Activated CD4-positive, CD25-positive, alpha-beta regulatory T cell treated with anti-CD3 and anti-CD28 coated beads, Interleukin-2, amount 50 U/mL, for 24 hours (primary cell): ENCODE results near the gene PHF1.

ENCODE experiments used
- ATAC-seq, 2 donors: fragments of 150-1000 bp; cut with Tn5 transposase; one replicate each; pipeline ENCODE4 v1.10.0; 2021; ENCODE audit warnings: mild to moderate bottlenecking in 1 of 2, moderate library complexity in 1 of 2

Gene PHF1

DNA sequence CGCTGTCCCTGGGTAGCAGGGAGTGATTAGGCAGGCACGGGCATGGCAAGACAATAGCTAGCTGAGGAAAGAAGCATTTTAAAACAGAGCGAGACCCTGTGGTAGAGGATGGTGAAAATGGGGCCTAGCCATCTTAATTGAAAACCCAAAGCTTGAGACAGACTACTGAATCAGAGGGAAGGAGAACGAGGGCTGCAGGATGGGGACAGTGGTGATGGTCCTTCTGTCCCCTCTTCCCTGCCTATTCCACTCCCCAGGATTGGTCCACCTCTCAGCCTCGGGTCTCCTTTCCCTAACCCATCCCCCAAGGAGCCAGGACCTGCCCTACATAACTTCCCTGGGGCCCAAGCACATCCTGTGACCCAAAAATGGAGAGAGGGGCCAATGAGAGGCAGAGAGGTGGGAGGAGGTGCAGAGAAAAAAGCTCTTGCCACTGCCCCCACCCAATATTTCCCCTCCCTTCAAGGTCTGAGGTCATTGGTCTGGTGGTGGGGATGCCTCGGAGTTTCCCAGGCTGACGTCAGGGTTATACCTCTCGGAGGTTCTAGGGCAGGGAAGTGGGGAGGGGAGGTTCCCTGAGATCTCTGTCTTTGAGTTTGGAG lies 8.0 kb downstream of the PHF1 start:
- no peak for ATAC-seq

DNA sequence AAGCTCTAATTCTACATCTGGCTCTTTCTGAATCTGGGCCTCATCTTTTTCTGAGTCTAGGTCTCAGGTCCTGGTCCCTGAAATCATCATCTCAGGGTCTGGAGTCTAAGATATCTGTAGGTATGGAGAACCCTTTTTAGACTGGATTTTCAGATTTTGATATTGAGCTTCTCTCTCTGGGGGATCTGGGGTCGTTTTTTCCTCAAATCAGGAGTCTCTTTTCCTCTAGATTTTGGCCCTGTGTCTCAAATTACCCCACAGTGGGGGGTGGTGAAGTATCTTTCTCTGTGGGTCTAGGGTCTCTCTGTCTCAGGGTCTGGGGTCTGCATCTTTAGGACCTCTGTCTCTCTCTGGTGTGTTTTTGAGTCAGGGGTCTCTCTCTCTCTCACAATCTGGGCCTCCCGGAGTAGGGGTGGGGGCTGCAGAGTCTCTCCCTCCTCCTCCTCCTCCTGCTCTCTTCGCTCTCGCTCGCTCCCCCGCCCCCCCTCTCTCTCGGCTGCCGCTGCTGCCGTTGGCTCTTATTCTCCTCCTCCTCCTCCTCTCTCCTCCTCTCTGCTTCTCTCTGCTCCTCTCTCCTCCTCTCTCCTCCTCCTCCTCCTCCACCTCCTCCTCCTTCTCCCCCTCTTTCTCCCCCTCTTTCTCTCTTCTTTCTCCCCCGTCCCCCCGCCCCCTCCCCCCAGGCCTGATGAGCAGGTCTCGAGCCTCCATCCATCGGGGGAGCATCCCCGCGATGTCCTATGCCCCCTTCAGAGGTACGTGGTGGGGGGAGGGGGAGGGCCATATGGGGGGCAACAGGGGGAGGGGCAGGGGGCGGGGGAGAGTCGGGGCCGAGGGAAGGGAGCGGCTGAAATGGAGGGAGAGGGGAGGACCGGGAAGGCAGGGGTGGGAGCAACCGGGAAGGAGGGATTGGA lies 9.0 kb downstream of the PHF1 start, which contains the start of gene SYNGAP1:
SYNGAP1 (plus strand) TSS at position 486 of the 911 bp plus-strand sequence; CDS start at position 686, 200 bp downstream.
- no peak for ATAC-seq

DNA sequence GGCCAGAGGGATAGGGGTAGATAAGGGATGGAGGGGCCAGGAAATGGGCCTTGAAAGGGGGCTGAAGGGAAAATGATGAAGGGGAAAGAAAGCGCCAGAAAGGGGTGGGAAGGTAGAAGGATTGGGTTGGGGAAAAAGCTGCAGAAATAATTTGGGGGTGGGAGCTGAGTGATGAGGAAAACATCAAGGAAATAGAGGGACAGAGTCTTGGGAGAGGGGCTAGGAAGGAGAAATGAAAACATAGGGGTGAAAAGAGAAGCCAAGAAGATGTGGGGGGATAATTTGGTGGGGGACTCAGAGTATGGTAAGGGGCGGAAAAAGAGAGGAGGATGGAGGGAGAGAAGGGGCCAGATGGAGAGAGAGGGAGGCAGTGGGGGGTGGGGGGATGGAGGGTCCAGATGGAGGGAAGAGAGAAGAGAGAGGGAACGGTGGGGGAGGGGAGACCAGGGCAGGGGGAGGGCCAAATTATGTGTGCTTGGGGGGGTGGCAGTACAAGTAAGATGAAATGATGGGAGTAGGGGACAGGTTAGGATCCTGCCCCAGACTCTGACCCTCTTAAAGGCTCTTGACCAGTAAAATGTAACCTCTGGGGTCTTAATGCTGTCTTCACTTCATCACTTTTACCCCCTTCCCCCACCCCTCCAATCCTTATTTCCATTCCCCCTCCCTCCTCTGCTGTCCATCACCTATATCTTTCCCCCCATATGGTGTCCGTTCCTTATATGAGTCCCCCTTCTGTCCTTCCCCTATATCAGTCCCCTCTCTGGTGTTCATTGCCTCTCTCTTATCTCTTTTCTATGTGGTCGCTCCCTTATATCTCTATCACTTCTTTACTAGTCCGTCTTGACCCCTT lies 9.9 kb downstream of the PHF1 start:
- no peak for ATAC-seq

DNA sequence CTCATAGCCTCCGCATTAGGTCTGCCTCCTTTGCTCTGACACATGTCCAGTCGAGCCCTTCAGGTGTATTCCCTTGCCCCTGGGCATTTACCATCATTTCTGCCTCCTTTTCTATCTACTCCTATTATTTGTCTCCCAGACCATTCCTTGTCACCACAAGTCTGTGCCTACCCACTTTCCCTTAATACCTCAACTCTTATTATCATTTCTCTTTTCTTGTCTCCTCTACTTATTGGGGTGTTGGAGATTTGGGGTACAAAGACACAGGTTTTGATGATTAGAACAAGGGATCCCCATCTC lies 10.5 kb downstream of the PHF1 start:
- ATAC-seq: no peak

DNA sequence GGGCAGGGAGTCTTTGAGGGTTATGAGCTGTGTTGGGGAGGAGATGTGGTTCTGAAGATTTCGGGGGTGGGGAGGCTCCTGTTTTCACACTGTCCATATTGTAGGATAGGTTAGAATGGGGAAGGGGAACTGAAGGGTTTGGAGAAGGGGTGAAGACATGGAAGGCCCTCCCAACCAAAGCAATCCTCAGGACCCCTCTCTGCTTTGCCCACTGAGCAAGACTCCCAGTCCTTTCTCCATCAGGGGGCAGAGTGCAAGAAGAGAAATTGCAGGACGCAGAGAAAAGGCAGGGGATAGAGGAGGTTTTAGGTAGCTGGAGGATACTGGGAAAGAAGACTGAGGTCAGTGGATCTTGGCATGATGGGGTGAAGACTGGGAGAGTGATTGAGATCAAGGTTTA lies 13.0 kb downstream of the PHF1 start:
- no peak for ATAC-seq

DNA sequence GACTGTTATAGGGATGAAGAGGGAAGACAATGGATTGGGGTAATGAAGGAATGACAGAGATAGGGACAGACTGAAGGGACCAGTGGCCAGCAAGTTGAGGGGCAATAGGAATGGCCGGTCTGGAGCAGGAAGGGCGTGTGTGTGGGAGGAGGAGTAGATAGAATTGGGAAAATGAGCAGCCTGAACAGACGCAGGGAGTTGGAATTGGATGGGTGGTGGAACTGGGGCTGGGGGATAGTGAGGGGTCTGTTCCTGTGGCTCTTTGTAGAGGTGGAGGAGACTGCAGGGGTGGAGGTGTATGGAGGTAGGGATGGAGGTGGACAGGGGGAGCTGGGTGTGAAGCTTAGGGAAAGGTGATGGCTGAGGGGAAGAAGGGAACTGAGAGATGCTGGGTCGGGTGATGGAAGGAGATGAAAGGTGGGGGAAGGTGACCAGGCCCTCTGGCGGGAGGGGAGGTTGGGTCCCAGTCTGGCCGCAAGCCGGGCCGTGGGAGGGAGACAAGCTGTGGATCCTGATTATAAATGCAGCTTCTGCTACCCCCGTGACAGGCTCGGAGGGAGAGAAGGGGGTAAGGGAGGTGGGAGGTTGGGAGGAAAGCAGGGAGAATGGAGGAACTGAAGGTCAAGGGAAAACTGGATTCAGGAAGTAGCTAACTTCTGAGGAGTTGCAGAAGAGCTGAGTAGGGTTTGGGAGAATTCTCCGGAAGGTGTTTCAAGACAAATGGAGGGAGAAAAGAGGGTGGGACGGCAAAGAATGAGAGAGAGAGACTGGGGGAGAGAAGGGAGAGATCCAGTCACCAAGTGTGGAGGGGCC lies 14.2 kb downstream of the PHF1 start:
- no peak for ATAC-seq

DNA sequence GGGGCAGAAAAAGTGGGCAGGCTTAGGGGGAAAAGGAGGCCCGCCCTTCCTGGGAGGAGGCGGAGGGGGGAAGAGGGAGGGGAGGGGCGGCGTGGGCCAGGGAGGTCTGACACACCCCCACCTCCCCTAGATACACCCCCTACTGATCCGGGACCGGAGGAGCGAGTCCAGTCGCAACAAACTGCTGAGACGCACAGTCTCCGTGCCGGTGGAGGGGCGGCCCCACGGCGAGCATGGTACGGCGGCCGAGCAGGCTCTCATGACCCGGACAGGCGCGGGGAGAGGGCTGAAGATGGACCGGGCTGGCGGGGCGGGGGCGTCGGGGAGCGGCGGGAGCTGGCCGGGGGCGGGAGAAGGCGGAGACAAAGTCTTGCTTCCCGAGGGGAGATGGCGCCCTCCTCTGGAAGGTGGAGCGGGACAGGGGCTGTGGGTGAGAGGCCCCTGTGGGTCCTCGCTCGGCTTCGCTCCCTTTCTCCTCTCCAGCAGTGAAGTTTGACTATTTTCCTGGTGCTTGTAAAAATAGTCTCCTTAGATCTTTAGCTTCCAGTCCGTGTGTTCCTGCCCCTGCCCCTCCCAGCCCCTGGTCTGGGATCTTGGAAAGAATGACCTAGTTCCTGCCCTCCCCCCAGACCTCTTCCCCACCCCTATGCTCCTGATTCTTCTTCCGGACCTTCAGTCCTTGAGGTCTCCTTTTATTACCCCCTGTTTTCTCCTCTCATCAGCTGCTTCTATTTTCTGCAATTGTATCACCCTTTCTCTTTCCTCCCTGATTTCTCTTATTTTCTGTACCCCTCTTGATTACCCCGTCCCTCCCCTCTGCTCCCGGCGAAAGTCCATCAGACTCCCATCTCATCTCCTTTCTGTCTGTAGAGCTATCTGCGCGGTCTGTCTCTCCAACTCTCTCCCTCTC lies 15.1 kb downstream of the PHF1 start:
- peak; percentile 50 to 62 for ATAC-seq

DNA sequence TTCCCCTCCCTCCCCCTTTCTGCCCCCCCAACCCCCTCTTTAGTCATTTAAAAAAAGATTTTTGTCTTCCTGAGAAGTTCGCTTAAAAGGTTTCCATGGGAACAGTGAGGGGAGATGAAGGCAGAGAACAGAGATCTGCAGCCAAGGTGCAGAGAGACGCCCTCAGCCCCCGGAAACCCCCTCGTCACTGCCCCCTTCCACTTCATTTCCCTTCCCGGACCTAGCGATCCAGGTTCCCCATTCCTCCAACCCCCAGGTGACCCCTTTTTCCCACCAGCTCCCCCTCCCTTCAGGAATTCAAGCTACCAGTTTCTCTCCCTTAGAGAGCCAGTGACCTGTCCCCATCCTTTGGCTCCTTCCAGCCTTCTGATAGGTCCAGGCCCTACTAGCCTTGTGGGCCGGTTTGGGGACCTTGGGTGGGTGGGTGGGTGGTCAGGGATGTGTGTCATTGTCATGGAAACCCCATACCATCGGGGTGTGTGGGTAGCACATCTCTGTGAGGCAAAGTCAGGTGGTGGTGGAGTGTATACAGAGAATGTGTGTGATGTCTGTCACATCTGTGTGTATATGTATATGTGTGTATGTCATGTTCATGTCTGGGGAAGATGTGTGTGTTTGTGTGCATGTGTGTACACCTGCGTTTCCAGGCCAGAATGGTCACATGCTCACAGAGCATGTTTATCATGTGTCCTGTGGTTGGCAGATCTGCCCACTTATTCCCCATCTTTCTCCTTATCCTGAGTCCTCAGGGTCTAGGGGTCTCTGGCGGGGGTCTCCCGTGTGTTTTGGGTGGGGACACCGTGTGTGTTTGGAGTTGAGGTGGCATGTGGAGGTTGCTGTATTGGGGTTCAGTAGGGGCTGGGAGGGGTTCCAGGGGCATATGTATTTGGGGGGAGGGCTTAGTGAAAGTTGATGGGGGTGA lies 16.0 kb downstream of the PHF1 start:
- peak in 1 of 2 donors; percentile 22 for ATAC-seq

DNA sequence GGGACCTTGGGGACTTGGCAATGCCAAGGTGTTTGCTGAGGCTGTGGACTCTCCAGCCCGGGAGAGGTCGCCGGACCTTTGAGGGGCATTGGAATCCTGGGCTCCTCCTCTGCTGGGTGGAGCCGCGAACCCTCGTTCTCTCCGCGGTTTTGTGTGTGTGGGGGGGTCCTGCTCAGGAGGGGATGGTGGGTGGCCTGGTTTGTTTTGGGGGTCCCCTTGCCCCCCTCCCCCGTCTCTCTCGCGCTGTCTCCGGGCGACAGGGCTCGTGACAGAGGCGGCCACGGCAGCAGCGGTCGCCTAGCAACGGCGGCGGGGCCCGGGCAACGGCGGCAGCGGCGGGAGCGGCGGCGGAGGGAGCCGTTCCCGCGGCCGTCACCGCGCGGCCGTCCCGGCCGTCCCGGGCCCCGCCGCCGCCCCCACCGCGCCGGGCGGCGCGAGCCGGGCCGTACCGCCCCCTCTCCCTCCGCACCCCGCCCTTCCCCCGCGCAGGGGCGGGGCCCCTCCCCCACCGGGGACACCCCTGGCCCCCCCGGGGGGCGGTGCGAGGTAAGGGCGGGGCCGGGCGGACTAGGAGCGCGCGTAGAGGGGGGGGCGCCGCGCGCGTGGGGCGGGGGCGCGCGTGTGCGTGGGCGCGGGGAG lies 16.9 kb downstream of the PHF1 start:
- peak in 1 of 2 donors; percentile 6 for ATAC-seq

DNA sequence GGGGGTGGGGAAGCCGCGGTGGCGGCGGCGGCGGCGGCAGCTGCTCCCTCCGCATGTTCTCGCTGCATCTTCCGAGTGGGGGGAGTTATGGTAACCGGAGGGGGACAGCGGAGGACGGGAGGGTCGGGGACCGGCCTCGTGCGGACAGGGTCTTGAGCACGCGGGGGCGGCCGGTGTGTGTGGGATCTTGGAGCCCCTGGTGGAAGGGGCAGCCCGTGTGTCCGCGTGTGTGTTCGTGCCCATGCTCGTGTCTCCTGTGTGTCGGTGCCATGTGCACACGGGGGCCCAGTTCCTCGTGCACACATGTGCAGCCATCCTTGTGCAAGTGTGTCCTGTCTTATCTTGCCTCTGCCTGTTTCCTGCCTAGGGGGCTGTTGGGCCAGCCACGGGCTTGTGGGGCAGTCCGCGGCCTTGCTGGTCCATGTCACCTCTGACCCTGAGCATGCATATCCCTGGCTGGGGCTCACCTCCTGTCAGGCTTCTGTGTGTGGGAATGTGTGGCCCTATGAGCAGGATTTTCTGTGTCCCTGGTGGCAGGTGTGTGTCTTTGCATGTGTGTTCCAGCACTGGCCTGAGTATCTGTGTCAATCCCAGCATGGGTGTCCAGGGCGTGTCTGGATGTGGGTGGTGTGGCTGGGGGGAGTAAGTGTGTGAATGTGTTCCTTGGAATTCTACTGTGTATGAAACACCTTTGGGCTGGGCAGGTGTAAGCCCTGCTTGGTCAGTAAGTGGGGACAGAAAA lies 17.6 kb downstream of the PHF1 start:
- ATAC-seq: peak in 1 of 2 donors; percentile 9

DNA sequence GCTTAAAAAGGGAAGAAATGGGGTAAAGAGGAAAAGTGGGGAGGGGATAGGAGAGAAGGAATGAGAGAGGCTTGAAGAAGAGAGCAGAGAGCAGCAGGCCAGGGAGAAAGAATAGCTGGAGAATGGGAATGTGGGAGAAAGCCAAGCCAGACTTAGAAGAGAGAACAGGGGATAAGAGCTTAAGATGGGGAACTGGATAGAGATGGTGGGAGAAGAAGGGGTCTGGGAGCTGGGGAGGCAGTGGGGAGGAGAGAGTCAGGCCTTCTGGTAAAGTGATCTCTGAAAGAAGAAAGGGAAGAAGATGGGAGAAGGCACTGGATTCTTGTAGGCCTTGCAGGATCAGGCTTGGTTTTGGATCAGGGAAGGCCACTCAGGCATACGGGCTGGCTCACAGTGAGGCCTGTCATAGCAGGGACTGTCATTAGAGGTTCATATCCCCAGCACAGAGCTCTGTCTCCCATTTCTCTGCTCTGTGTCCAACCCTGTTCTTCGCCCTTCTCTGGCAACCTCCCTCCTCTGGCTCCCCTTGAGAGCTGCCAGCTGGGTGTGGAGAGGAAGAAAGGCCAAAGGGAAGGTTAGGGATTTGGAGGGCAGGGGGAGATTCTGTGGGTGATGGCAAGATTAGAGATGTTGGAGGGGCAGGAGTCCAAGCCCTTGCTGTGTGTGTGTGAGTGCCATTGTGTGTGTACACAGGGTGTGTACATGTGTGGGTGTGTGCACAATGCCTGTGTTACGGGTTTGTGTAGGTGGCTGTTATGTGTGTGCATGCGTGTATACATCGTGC lies 18.3 kb downstream of the PHF1 start:
- no peak for ATAC-seq

DNA sequence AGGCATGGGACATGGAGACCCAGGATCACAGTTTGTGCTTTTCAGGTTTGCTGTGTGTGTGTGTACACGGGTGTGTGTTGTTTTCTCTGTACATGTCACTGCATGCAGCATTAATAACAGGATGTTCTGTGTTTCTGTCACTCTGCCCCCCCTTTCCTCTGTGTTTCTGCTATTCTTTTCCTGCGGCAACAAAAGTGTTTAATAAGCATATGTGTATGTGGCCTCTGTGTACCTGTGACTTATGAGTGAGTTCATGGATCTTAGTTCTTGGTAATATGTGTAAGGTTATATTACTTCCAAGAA lies 18.9 kb downstream of the PHF1 start:
- ATAC-seq: peak; percentile 21 to 22

DNA sequence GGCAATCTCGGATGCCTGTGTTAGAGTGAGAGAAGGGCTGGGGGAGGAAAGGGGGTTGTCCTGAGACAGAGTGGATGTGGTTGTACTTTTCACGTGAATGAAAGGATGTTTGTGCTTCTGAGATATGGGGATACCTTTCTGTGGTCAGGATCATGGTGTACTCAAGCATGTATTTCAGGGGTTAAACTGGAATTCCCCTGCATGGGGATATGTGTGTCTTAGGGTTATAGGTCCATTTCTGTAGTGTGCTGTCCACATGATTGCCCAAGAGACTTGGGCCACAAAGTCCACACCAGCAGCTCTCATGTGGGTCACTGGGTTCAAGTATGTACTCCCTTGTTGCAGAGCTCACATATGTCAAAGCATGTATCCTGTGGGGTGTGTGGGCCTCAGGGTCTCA lies 19.5 kb downstream of the PHF1 start:
- ATAC-seq: no peak

DNA sequence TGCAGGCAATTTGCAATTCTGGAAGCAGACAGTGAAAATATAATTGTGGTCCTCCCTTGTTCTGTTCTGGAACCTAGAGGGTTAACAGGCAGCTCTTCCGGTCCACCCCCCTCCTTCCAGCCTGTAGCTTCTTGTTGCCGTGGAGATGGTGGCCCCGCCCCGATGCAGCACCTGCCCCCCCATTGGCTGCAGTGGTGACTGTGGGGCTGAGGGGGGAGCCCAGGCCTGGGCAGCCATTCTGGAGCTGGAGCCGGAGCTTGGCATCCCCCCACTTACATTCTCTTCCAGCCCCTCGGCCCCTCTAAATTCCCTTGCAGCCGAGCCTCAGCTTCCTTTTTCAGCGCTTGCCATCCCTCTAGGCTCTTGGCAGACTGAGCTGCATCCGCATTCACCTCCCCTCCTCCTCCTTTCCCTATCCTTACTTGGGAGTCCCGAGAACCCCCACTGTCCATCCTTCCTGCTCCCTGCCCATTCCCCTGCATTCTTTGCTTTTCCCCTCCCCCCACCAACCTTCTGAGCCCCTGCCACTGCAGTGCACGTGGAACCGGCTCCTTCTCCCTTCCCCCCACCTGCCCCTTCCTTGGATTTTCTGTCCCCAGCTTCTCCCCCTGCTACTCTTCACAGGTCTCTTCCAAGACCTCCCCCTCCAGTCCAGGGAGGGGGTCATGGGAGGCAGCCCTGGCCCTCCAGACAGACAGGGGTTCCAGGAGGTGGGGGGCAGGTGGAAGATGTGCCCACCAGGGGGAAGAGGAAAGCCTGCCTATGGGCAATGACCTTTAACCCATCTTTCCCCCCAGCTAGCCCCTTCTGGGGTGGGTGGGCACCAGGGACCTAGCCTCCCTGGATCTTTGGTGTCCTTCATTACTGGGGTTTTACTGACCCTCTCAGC lies 20.4 kb downstream of the PHF1 start:
- peak; percentile 68 to 70 for ATAC-seq

DNA sequence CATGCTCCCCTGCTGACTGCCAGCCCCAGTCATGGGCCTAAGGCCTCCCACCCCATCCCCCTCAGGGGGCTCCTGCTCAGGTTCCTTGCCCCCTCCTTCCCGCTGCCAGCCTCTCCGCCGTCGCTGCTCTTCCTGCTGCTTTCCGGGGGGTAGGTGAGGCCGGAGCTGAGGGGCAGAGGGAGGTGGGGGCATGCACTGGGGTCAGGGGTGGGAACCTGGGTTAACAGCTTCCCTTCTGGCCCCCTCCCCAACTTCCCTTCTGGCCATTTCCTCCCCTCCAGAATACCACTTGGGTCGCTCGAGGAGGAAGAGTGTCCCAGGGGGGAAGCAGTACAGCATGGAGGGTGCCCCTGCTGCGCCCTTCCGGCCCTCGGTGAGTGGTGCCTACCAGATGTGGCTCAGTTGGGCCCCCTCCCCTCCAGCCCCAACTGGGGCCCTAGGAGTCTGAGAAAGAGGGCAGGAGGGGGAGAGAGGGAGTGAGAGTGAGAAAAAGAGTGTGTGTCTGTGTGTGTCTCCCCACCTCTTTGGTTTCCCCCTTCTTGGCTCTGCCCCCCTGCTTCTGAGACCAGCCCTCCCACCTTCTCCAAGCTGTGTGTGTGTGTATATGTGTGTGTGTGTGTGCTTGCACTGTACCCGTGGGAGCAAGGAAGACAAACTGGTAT lies 21.2 kb downstream of the PHF1 start:
- ATAC-seq: no peak

DNA sequence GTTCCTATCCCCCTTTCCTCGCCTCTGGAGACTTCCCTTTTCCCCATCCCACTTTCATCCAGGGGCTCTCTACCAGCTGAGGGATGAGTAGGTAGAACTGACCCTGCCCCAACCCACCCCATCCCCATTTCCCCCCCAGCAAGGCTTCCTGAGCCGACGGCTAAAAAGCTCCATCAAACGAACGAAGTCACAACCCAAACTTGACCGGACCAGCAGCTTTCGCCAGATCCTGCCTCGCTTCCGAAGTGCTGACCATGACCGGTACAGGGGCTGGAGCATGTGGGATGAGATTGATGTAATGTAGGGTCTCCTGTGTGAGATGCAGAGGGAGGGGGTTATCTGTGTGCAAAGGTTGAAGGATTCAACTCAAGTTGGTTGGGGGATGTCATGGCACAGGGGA lies 21.7 kb downstream of the PHF1 start:
- ATAC-seq: no peak
